GM23338 (cell line): Measurements from ENCODE around the gene PKDCC. TPM values are rescaled to one million over a fixed set of nuclear protein-coding genes. Genes with fewer than 3 reads are reported as not detected.

ENCODE experiments used
- ATAC-seq: fragments of 200-7000 bp; cut with Tn5 transposase; 3 replicates; pipeline ENCODE4 v1.9.1; 2020
- DNase-seq: peaks from one replicate; pipeline ENCODE4 v3.0.0-alpha.2; 2015; ENCODE audit warnings: low spot score
- H2AFZ ChIP-seq: fragments of 200-600 bp; sonication (generic); 2 replicates; pipeline ENCODE4 v1.8.0; 2016; ENCODE audit warnings: antibody characterized with exemption, mild to moderate bottlenecking, moderate library complexity
- H3F3A ChIP-seq: fragments of 200-600 bp; sonication (generic); replicated peaks from 2 replicates; pipeline ENCODE4 v1.8.0; 2017; ENCODE audit warnings: antibody characterized with exemption, mixed run types, low read depth
- H3K27ac ChIP-seq: fragments of 200-600 bp; sonication (generic); 2 replicates; pipeline ENCODE4 v1.6.1; 2016; ENCODE audit warnings: low read depth
- H3K27me3 ChIP-seq: fragments of 200-600 bp; sonication (generic); 2 replicates; pipeline ENCODE4 v1.8.0; 2016; ENCODE audit warnings: mild to moderate bottlenecking, mixed run types, moderate library complexity; ENCODE audit not compliant: insufficient read depth
- H3K36me3 ChIP-seq: fragments of 200-600 bp; sonication (generic); 2 replicates; pipeline ENCODE4 v1.8.0; 2016; ENCODE audit warnings: mild to moderate bottlenecking; ENCODE audit not compliant: insufficient read depth
- H3K4me1 ChIP-seq: fragments of 200-600 bp; sonication (generic); 2 replicates; pipeline ENCODE4 v1.8.0; 2016; ENCODE audit warnings: mild to moderate bottlenecking, moderate library complexity; ENCODE audit not compliant: insufficient read depth
- H3K4me2 ChIP-seq: fragments of 200-600 bp; sonication (generic); 2 replicates; pipeline ENCODE4 v1.7.1; 2017; ENCODE audit warnings: mixed run types
- H3K4me3 ChIP-seq: fragments of 200-600 bp; sonication (generic); 2 replicates; pipeline ENCODE4 v1.6.1; 2016; ENCODE audit warnings: mixed run types
- H3K79me2 ChIP-seq: fragments of 200-600 bp; sonication (generic); replicated peaks from 2 replicates; pipeline ENCODE4 v1.8.0; 2017; ENCODE audit warnings: mild to moderate bottlenecking; ENCODE audit not compliant: insufficient read depth
- H3K9me2 ChIP-seq: fragments of 200-600 bp; sonication (generic); 2 replicates; pipeline ENCODE4 v1.8.0; 2017; ENCODE audit not compliant: insufficient read depth
- H4K20me1 ChIP-seq: fragments of 200-600 bp; sonication (generic); replicated peaks from 2 replicates; pipeline ENCODE4 v1.8.0; 2017; ENCODE audit warnings: mild to moderate bottlenecking; ENCODE audit not compliant: insufficient read depth
- H3K27ac Mint-ChIP-seq: 2 replicates; pipeline ENCODE4 v1.8.0; 2020; ENCODE audit warnings: inconsistent platforms, mild to moderate bottlenecking, moderate library complexity, mixed read lengths
- H3K27me3 Mint-ChIP-seq: 3 replicates; pipeline ENCODE4 v1.8.0; 2022; ENCODE audit warnings: low read depth, mild to moderate bottlenecking, moderate library complexity, mixed read lengths, inconsistent platforms; ENCODE audit not compliant: insufficient read depth, poor library complexity
- H3K36me3 Mint-ChIP-seq: 3 replicates; pipeline ENCODE4 v1.8.0; 2021; ENCODE audit warnings: low read depth, mild to moderate bottlenecking, inconsistent platforms, moderate library complexity, mixed read lengths
- H3K4me1 Mint-ChIP-seq: 3 replicates; pipeline ENCODE4 v1.8.0; 2020; ENCODE audit warnings: mild to moderate bottlenecking, inconsistent platforms, mixed read lengths
- H3K4me3 Mint-ChIP-seq: 3 replicates; pipeline ENCODE4 v1.8.0; 2021; ENCODE audit warnings: moderate library complexity, mild to moderate bottlenecking, inconsistent platforms, mixed read lengths
- H3K9me3 Mint-ChIP-seq: 3 replicates; pipeline ENCODE4 v1.8.0; 2020; ENCODE audit warnings: moderate library complexity, mild to moderate bottlenecking, inconsistent platforms, mixed read lengths
- EZH2 ChIP-seq: fragments of 200-600 bp; sonication (generic); IDR thresholded peaks from one replicate; pipeline ENCODE4 v1.8.0; 2017; ENCODE audit warnings: antibody characterized with exemption, mild to moderate bottlenecking, low read depth; ENCODE audit not compliant: unreplicated experiment
- EZH2phosphoT487 ChIP-seq: fragments of 200-600 bp; sonication (generic); IDR thresholded peaks from one replicate; pipeline ENCODE4 v1.8.1; 2018; ENCODE audit warnings: antibody characterized with exemption; ENCODE audit not compliant: unreplicated experiment
- NANOG ChIP-seq: IDR thresholded peaks from 2 replicates; pipeline ENCODE4 v1.6.1; 2016; ENCODE audit warnings: antibody characterized with exemption, borderline replicate concordance
- ZNF114 ChIP-seq: fragments of 250-450 bp; sonication (Bioruptor Pico); IDR thresholded peaks from 2 replicates; pipeline ENCODE4 v1.5.0; 2020; ENCODE audit warnings: mild to moderate bottlenecking, moderate library complexity
- ZNF331 ChIP-seq: fragments of 250-450 bp; sonication (Bioruptor Pico); IDR thresholded peaks from 2 replicates; pipeline ENCODE4 v1.5.0; 2020; ENCODE audit warnings: low read depth, mild to moderate bottlenecking, moderate library complexity
- polyA plus RNA-seq: library from polyadenylated mRNA; unstranded; fragments of >200 nt; fragmentation: Nextera tagmentation; extraction: Ambion mirVana; gene quantifications from 2 replicates; pipeline ENCODE4 v1.2.1, GENCODE V29; 2016
- total RNA-seq: library from RNA; depleted of rRNA; stranded (reverse); fragments of >200 nt; shearing (Covaris generic); gene quantifications from 2 replicates; pipeline ENCODE4 v1.2.3, GENCODE V29; 2014
- TF ChIP-seq, protein P1 (sequence below): IDR thresholded peaks from 2 replicates; pipeline ENCODE4 v1.6.1; 2016; ENCODE audit warnings: antibody characterized with exemption
- TF ChIP-seq, protein P2 (sequence below): fragments of 250-450 bp; sonication (Bioruptor Pico); IDR thresholded peaks from 2 replicates; pipeline ENCODE4 v1.5.0; 2020; ENCODE audit warnings: mild to moderate bottlenecking, moderate library complexity
- TF ChIP-seq, protein P3 (sequence below), 2 experiments: fragments of 200-600 bp in 1 of 2; sonication (generic) in 1 of 2; conservative IDR thresholded peaks; 2 replicates each; pipeline versions ENCODE4 v1.5.1 to v1.6.1; 2016 to 2017; ENCODE audit warnings: antibody characterized with exemption in 2 of 2, low read depth in 2 of 2, mild to moderate bottlenecking in 2 of 2, moderate library complexity in 1 of 2

The PKDCC gene
- total and polyA plus RNA-seq, 2 experiments from 2014 or later, result 7.0 to 44.8 TPM

DNA sequence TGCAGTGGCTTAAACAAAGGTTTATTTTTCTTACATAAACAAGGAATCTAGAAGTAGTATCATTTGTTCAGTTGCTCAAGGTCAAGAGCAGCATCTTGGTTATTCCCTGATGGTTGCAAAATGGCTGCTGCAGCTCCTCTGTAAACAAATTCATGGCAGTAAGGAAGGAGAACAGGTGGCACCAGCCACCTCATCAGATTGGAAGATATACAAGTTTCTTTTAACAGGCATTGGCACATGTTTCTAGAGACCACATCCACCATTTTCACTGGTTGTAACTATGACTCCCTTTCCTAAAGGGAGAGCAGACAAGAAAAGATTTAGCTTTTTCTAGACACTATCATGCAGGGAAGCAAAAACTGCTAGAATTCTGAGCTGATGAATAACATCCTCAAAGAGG lies 46.3 kb downstream of the PKDCC start (continued):
- TF ChIP-seq, protein P1, sequence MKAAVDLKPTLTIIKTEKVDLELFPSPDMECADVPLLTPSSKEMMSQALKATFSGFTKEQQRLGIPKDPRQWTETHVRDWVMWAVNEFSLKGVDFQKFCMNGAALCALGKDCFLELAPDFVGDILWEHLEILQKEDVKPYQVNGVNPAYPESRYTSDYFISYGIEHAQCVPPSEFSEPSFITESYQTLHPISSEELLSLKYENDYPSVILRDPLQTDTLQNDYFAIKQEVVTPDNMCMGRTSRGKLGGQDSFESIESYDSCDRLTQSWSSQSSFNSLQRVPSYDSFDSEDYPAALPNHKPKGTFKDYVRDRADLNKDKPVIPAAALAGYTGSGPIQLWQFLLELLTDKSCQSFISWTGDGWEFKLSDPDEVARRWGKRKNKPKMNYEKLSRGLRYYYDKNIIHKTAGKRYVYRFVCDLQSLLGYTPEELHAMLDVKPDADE, result no peak
- no peak for TF ChIP-seq NANOG
- TF ChIP-seq ZNF331 (CRISPR knock-in tag), result no peak
- TF ChIP-seq EZH2phosphoT487, result no peak
- TF ChIP-seq, protein P2, sequence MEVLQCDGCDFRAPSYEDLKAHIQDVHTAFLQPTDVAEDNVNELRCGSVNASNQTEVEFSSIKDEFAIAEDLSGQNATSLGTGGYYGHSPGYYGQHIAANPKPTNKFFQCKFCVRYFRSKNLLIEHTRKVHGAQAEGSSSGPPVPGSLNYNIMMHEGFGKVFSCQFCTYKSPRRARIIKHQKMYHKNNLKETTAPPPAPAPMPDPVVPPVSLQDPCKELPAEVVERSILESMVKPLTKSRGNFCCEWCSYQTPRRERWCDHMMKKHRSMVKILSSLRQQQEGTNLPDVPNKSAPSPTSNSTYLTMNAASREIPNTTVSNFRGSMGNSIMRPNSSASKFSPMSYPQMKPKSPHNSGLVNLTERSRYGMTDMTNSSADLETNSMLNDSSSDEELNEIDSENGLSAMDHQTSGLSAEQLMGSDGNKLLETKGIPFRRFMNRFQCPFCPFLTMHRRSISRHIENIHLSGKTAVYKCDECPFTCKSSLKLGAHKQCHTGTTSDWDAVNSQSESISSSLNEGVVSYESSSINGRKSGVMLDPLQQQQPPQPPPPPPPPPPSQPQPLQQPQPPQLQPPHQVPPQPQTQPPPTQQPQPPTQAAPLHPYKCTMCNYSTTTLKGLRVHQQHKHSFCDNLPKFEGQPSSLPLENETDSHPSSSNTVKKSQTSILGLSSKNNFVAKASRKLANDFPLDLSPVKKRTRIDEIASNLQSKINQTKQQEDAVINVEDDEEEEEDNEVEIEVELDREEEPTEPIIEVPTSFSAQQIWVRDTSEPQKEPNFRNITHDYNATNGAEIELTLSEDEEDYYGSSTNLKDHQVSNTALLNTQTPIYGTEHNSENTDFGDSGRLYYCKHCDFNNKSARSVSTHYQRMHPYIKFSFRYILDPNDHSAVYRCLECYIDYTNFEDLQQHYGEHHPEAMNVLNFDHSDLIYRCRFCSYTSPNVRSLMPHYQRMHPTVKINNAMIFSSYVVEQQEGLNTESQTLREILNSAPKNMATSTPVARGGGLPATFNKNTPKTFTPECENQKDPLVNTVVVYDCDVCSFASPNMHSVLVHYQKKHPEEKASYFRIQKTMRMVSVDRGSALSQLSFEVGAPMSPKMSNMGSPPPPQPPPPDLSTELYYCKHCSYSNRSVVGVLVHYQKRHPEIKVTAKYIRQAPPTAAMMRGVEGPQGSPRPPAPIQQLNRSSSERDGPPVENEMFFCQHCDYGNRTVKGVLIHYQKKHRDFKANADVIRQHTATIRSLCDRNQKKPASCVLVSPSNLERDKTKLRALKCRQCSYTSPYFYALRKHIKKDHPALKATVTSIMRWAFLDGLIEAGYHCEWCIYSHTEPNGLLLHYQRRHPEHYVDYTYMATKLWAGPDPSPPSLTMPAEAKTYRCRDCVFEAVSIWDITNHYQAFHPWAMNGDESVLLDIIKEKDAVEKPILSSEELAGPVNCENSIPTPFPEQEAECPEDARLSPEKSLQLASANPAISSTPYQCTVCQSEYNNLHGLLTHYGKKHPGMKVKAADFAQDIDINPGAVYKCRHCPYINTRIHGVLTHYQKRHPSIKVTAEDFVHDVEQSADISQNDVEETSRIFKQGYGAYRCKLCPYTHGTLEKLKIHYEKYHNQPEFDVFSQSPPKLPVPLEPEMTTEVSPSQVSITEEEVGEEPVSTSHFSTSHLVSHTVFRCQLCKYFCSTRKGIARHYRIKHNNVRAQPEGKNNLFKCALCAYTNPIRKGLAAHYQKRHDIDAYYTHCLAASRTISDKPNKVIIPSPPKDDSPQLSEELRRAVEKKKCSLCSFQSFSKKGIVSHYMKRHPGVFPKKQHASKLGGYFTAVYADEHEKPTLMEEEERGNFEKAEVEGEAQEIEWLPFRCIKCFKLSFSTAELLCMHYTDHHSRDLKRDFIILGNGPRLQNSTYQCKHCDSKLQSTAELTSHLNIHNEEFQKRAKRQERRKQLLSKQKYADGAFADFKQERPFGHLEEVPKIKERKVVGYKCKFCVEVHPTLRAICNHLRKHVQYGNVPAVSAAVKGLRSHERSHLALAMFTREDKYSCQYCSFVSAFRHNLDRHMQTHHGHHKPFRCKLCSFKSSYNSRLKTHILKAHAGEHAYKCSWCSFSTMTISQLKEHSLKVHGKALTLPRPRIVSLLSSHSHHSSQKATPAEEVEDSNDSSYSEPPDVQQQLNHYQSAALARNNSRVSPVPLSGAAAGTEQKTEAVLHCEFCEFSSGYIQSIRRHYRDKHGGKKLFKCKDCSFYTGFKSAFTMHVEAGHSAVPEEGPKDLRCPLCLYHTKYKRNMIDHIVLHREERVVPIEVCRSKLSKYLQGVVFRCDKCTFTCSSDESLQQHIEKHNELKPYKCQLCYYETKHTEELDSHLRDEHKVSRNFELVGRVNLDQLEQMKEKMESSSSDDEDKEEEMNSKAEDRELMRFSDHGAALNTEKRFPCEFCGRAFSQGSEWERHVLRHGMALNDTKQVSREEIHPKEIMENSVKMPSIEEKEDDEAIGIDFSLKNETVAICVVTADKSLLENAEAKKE (CRISPR knock-in tag), result no peak
- TF ChIP-seq EZH2, result no peak
- no peak for TF ChIP-seq ZNF114 (CRISPR knock-in tag)

DNA sequence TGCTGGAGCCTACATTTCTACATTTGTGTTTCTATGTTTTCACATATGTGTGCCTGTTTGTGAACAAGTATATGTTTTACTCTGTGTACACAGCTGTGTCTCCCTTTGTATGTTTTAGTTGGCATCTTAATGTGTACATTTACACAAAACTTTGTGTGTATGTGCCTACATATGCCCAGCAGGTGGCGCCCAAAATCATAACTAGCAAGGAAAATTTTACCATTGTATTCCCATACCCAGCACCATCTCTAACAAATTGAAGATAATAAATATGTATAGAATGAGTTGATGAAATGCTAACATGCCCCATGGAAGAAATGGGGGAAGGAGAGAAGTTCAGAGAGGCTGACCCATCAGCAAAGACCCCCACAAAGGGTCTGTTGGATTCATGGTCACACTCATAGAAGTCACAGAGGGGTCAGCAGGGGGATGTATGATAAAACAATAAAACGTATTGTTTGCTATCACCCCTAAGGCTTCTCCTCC lies 48.1 kb downstream of the PKDCC start:
- peak; percentile 77 for DNase-seq
- Histone ChIP-seq H3K4me1 (peaks cover 14% of the 10 kb centered on the region), H3K36me3 (peaks cover 7% of the 10 kb centered on the region; the same call in 1 of the 2 replicates), H3K4me2 (no peak overlapping the region), H2AFZ (no peak overlapping the region), H3K4me3 (no peak overlapping the region), H3K9me2 (no peaks in the 10 kb centered on the region), H3K27ac (no peak overlapping the region), H4K20me1 (no peaks in the 10 kb centered on the region), H3K27me3 (peaks cover 10% of the 10 kb centered on the region), H3F3A (0 out of 2 replicates have a peak, but pooled peaks cover 4% of the 10 kb centered on the region), H3K79me2 (no peaks in the 10 kb centered on the region)
- Mint-ChIP-seq H3K9me3 (peaks cover 13% of the 10 kb centered on the region), H3K27ac (no peak overlapping the region), H3K27me3 (peaks cover 12% of the 10 kb centered on the region), H3K36me3 (peaks cover 12% of the 10 kb centered on the region), H3K4me1 (peaks cover 12% of the 10 kb centered on the region), H3K4me3 (no peak overlapping the region)
- no peak for ATAC-seq
- TF ChIP-seq, protein P1, result no peak
- TF ChIP-seq, protein P3, sequence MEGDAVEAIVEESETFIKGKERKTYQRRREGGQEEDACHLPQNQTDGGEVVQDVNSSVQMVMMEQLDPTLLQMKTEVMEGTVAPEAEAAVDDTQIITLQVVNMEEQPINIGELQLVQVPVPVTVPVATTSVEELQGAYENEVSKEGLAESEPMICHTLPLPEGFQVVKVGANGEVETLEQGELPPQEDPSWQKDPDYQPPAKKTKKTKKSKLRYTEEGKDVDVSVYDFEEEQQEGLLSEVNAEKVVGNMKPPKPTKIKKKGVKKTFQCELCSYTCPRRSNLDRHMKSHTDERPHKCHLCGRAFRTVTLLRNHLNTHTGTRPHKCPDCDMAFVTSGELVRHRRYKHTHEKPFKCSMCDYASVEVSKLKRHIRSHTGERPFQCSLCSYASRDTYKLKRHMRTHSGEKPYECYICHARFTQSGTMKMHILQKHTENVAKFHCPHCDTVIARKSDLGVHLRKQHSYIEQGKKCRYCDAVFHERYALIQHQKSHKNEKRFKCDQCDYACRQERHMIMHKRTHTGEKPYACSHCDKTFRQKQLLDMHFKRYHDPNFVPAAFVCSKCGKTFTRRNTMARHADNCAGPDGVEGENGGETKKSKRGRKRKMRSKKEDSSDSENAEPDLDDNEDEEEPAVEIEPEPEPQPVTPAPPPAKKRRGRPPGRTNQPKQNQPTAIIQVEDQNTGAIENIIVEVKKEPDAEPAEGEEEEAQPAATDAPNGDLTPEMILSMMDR (conservative IDR thresholded peaks at IDR 0.05; ENCODE audit: low read depth in 2 of 2), result peak; percentile 84 to 99
